ENCODE data around the gene GRIK4.

DNA sequence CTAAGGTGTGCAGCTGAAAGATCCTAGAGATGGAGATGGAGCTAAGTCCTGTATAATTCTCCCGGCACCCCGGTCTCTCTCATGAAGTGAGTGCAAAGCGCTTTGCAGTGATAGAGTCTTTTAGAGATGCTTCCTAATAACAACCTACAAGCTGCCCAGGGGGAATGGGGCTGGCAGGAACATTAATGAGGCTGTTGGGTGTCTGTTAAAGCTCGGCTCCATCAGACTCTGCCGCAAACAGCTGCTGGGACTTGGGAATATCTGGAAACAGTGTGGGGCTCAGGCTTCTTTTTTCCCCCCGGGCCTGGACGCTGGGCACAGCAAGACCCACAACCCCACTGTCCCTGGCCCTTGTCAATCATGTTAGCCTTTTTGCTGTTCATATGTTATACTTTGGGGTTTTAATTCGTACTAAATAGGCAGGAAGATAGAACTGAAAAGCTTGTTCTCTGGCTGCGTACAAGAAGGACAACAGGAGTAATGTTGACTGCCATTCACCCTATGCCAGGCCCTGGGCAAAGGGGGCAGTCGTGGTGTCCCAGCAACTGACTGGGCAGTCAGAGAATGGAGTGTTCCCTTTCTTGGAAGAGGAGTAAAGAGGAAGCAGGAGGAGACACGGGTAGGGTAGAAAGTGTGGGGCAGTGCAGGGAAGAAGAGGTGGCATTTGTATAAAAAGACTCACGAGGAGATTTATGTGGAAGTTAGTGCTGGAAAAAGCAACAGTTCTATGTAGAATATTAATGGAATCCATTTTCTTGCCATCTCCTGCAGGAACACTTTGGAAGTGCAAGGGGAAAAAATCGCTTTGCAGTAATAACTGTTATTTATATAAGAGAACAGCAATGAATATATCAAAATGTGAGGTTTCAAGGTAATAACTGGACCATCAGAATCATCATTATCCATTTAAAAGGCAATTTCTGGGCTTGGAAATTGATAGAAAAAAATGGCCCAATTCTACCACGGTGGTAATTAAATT, 232.8 kb downstream of the GRIK4 start:
- TF ChIP-seq ZBTB8A (IDR thresholded peaks at IDR 0.05; ENCODE audit: partially characterized antibody) (no peak), NCOA2 (IDR thresholded peaks at IDR 0.05; ENCODE audit: partially characterized antibody in 2 of 2) (no peak), ZSCAN29 (IDR thresholded peaks at IDR 0.05) (no peak), TFAP4 (CRISPR knock-in tag; IDR thresholded peaks at IDR 0.05; ENCODE audit: borderline replicate concordance) (no peak), HNRNPLL (IDR thresholded peaks at IDR 0.05; ENCODE audit: low read depth, low read length, poor library complexity, severe bottlenecking) (no peak)
- TF ChIP-seq, protein P1, sequence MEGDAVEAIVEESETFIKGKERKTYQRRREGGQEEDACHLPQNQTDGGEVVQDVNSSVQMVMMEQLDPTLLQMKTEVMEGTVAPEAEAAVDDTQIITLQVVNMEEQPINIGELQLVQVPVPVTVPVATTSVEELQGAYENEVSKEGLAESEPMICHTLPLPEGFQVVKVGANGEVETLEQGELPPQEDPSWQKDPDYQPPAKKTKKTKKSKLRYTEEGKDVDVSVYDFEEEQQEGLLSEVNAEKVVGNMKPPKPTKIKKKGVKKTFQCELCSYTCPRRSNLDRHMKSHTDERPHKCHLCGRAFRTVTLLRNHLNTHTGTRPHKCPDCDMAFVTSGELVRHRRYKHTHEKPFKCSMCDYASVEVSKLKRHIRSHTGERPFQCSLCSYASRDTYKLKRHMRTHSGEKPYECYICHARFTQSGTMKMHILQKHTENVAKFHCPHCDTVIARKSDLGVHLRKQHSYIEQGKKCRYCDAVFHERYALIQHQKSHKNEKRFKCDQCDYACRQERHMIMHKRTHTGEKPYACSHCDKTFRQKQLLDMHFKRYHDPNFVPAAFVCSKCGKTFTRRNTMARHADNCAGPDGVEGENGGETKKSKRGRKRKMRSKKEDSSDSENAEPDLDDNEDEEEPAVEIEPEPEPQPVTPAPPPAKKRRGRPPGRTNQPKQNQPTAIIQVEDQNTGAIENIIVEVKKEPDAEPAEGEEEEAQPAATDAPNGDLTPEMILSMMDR (IDR thresholded peaks at IDR 0.05 in 2 of 3, conservative IDR thresholded peaks at IDR 0.05 in 1 of 3; ENCODE audit: insufficient read depth in 2 of 3, low read depth in 1 of 3, low read length in 3 of 3), result no peak

Data from K562 (cell line).